Sigmoid colon (tissue), 7 donors: Measurements from ENCODE around the gene GAL. TPM values are rescaled to one million over a fixed set of nuclear protein-coding genes. Genes with fewer than 3 reads are reported as not detected.

Source experiments
- DNase-seq: peaks from one replicate; pipeline ENCODE4 v3.0.0-alpha.2; 2019
- H3K27ac ChIP-seq, 4 donors: fragments of 200-600 bp; sonication (generic); one replicate each; pipeline ENCODE4 v1.5.1; 2016 to 2019; ENCODE audit warnings: mild to moderate bottlenecking in 1 of 4
- H3K27me3 ChIP-seq, 3 donors: fragments of 200-600 bp; sonication (generic); one replicate each; pipeline ENCODE4 v1.5.1; 2019; ENCODE audit warnings: mild to moderate bottlenecking in 1 of 3
- H3K36me3 ChIP-seq, 4 donors: fragments of 200-600 bp; sonication (generic); one replicate each; pipeline ENCODE4 v1.5.1; 2016 to 2019
- H3K4me1 ChIP-seq, 4 donors: fragments of 200-600 bp; sonication (generic); one replicate each; pipeline ENCODE4 v1.5.1; 2017 to 2019
- H3K4me3 ChIP-seq, 4 donors: fragments of 200-600 bp; sonication (generic); one replicate each; pipeline ENCODE4 v1.5.1; 2017 to 2019; ENCODE audit warnings: mild to moderate bottlenecking in 2 of 4, moderate library complexity in 1 of 4
- H3K9me3 ChIP-seq, 4 donors: fragments of 200-600 bp in 3 of 4; sonication (generic) in 3 of 4; one replicate each; pipeline versions ENCODE4 v1.5.1 to v1.6.1; 2013 to 2019
- EP300 ChIP-seq, 4 donors: sonication (generic); formaldehyde crosslinking; IDR thresholded peaks; one replicate each; pipeline ENCODE4 v1.6.1; 2017; ENCODE audit warnings: antibody characterized with exemption in 4 of 4
- POLR2A ChIP-seq, 2 donors: fragments of 450-650 bp; IDR thresholded peaks; one replicate each; pipeline ENCODE4 v1.6.1; 2016; ENCODE audit warnings: antibody characterized with exemption in 2 of 2, mild to moderate bottlenecking in 2 of 2, moderate library complexity in 2 of 2
- POLR2AphosphoS5 ChIP-seq, 4 donors: sonication (generic); formaldehyde crosslinking; IDR thresholded peaks; one replicate each; pipeline ENCODE4 v1.6.1; 2017; ENCODE audit warnings: antibody characterized with exemption in 4 of 4
- WGBS, 2 donors: extraction: QIAGEN DNeasy Blood & Tissue Kit; methylation state at CpG; one replicate each; pipeline ENCODE4 v1.1.7; 2013; 5-methylcytosine and 5-hydroxymethylcytosine counted together
- intact Hi-C: fragments of 100-400 bp; cut with DNase I; formaldehyde crosslinking; loops from one replicate; pipeline ENCODE4 v1.15.1; 2023
- polyA plus RNA-seq, 3 donors: library from polyadenylated mRNA; stranded (reverse); fragments of 200-250 nt; gene quantifications; one replicate each; pipeline ENCODE4 v1.2.3, GENCODE V29; 2013
- total RNA-seq, 4 donors: library from RNA; depleted of rRNA; stranded (reverse); fragments of >200 nt; gene quantifications; one replicate each; pipeline ENCODE4 v1.1.0, GENCODE V29; 2016
- TF ChIP-seq, protein P1 (sequence below), 4 experiments: fragments of 450-650 bp in 3 of 4; fragments of 200-600 bp in 1 of 4; IDR thresholded peaks; one replicate each; pipeline ENCODE4 v1.5.1; 2016 to 2019; ENCODE audit warnings: antibody characterized with exemption in 4 of 4, mild to moderate bottlenecking in 3 of 4, moderate library complexity in 2 of 4
- donor health status: healthy with polysubstance abuse.
- donor health status: Bipolar disorder and iron deficiency.
- donor health status: healthy.

GAL gene
- total and polyA plus RNA-seq, 7 donors: 4.1 to 12.9 (median 11.8) TPM; not detected in 2

DNA sequence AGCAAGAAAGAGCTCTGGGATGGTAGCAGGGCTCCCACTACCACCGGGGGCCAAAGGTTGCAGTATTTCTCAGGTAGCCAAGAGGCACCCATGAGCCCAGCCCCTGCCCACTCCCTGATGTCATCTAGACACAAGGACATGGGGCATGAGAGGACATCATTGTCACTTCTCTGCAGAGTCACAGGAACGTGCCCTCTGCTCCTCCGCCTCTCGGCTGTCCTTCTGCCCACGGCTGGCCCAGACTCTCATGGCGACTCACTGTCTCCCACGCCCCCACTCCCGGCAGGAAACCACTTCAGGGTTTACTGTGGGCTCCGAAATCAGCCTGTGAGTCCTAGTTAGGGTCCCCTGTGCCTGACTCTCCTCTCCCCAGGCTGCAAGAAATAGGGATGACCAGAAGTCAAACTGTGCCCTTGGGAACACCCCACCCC lies 1.8 kb upstream of the GAL start:
- Histone ChIP-seq H3K4me3 (no peak overlapping the region), H3K27ac (no peak overlapping the region), H3K36me3 (no peaks in the 10 kb centered on the region), H3K9me3 (no peaks in the 10 kb centered on the region), H3K4me1 (peaks cover 0 to 17% (median 14%) of the 10 kb centered on the region in 4 donors), H3K27me3 (peaks cover 26 to 50% (median 36%) of the 10 kb centered on the region in 3 donors)
- 73 to 78% methylated on average over 9 of the region's 9 CpGs for WGBS, 2 donors
- intact Hi-C loops: no loop called here
- TF ChIP-seq POLR2A (IDR thresholded peaks at IDR 0.05): no peak
- TF ChIP-seq POLR2AphosphoS5 (IDR thresholded peaks at IDR 0.05): no peak
- TF ChIP-seq EP300 (IDR thresholded peaks at IDR 0.05): no peak
- TF ChIP-seq, protein P1, sequence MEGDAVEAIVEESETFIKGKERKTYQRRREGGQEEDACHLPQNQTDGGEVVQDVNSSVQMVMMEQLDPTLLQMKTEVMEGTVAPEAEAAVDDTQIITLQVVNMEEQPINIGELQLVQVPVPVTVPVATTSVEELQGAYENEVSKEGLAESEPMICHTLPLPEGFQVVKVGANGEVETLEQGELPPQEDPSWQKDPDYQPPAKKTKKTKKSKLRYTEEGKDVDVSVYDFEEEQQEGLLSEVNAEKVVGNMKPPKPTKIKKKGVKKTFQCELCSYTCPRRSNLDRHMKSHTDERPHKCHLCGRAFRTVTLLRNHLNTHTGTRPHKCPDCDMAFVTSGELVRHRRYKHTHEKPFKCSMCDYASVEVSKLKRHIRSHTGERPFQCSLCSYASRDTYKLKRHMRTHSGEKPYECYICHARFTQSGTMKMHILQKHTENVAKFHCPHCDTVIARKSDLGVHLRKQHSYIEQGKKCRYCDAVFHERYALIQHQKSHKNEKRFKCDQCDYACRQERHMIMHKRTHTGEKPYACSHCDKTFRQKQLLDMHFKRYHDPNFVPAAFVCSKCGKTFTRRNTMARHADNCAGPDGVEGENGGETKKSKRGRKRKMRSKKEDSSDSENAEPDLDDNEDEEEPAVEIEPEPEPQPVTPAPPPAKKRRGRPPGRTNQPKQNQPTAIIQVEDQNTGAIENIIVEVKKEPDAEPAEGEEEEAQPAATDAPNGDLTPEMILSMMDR (IDR thresholded peaks at IDR 0.05): no peak
- DNase-seq: peak; percentile 52

DNA sequence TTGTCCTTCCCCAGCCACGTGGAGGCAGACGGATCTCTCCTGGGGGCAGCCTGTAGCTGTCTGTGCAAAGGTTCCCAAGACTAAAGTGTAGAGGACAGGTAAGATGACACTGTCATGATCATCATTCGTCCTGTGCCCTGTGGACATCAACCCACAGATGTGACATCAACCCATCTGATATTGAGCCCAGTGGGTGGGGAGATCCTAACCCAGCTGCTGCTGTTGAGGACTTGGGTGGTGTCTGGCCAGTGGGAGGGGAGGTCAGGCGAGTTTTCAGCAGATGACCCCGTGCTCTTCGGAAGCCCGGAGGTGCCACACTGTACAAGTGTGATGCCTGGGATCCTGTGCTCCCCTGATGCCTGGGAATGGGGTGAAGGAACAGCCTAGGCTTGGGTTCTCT lies 1.2 kb upstream of the GAL start:
- WGBS, 2 donors: 76 to 80% methylated on average over 7 of the region's 7 CpGs
- intact Hi-C loops: no loop called here
- peaks cover 26 to 55% (median 36%) of the 10 kb centered on the region in 3 donors for H3K27me3 ChIP-seq
- DNase-seq: peak; percentile 34
- H3K27ac ChIP-seq: no peak overlapping the region
- H3K4me3 ChIP-seq: no peak overlapping the region
- no peaks in the 10 kb centered on the region for H3K36me3 ChIP-seq
- TF ChIP-seq EP300 (IDR thresholded peaks at IDR 0.05) (no peak), POLR2AphosphoS5 (IDR thresholded peaks at IDR 0.05) (no peak)
- TF ChIP-seq, protein P1 (IDR thresholded peaks at IDR 0.05): no peak
- peaks cover 0 to 14% (median 13%) of the 10 kb centered on the region in 4 donors for H3K4me1 ChIP-seq
- no peaks in the 10 kb centered on the region for H3K9me3 ChIP-seq

DNA sequence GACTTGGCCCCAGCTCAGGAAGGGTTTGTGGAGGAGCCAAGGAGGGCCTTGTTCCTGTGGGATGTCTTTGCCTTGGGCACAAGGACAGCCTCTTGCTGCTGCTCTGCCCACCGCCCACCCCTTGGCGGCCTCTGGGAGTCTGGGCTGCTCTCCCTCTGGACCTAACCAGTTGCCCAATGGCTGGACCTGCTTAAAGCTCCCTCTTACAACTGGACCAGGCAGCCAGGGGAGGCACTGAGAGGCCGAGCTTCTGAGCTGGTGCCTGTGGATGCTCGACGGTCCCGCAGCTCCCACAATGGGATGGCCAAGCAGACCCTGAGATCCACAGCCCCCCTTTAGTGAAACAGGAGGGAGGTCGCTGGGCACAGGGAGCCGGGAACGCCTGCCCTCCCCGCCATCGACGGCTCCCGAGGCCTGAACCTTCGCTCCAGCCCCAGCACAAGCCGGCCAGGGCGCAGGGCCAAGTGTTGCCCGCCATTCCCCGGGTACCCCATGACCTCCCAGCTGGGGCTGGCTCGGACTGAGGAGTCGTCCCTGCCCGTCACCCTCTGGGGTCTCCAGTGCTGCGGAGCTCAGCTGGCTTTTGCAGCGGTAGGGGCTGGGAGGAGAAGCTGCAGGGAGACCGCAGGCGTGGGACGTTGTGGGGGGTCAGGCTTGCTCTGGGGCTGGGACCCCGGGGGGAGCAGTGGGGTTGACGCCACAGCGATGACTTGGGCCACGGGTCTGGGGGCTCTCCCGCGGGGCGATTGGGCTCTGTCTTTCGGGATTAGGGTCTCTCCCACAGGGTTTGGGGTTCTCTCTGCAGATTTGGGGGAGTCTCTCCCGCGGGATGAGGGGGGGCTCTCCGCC lies 584 bp upstream of the GAL start:
- H3K9me3 ChIP-seq: no peaks in the 10 kb centered on the region
- peaks cover 0 to 14% (median 13%) of the 10 kb centered on the region in 4 donors for H3K4me1 ChIP-seq
- WGBS, 2 donors: 41 to 51% methylated on average over 37 of the region's 37 CpGs
- H3K36me3 ChIP-seq: no peaks in the 10 kb centered on the region
- intact Hi-C loops: no loop called here
- peak overlapping the region in 3 of 4 donors; percentile 32 to 45 (median 43) for H3K4me3 ChIP-seq
- peak; percentile 57 for DNase-seq
- no peak overlapping the region for H3K27ac ChIP-seq
- no peak for TF ChIP-seq EP300 (IDR thresholded peaks at IDR 0.05)
- TF ChIP-seq, protein P1 (IDR thresholded peaks at IDR 0.05): no peak
- TF ChIP-seq POLR2A (IDR thresholded peaks at IDR 0.05): no peak
- no peak for TF ChIP-seq POLR2AphosphoS5 (IDR thresholded peaks at IDR 0.05)
- peaks cover 26 to 61% (median 36%) of the 10 kb centered on the region in 3 donors for H3K27me3 ChIP-seq

DNA sequence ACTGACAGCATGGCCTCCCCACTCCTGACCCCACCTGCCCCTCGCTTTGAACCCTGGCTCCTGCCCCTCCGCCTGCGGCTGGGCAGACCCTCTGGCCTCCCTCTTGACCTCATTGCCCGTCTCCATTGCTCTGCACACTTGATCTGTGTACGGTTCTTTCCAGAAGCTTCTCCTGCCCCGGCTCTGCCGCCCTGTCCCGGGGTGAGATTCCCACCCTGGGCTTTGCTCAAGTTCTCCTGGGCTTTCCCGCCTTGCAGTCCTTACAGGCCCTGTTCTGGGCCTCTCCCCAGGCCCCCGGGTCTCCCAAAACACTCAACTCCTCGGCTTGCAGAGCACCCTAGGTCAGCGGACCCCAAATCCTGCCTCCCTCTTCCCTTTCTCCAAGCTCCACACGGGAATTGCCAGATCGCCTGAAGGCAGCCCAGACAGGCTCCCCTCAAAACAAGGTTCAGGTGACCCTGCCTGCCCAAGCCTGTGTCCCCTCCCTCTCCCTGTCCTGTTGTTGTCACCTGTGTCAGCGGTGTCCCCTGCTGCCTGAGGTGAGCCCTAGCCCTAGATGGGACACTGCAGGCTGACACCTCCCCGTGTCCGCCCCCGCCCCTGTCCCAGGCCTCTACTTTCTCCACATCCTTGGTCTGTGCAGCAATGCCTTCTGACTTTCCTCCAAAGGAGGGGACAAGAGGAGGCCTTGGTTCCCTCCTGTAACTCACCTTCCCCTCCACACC lies 1.5 kb downstream of the GAL start:
- Histone ChIP-seq H3K4me1 (peaks cover 0 to 14% (median 13%) of the 10 kb centered on the region in 4 donors), H3K9me3 (no peaks in the 10 kb centered on the region), H3K4me3 (no peak overlapping the region), H3K36me3 (no peaks in the 10 kb centered on the region), H3K27me3 (peaks cover 26 to 76% (median 36%) of the 10 kb centered on the region in 3 donors), H3K27ac (no peak overlapping the region)
- 93 to 94% methylated on average over 18 of the region's 18 CpGs for WGBS, 2 donors
- intact Hi-C loops: no loop called here
- DNase-seq: peak; percentile 56
- no peak for TF ChIP-seq POLR2AphosphoS5 (IDR thresholded peaks at IDR 0.05)
- TF ChIP-seq, protein P1 (IDR thresholded peaks at IDR 0.05): no peak
- TF ChIP-seq POLR2A (IDR thresholded peaks at IDR 0.05): no peak
- TF ChIP-seq EP300 (IDR thresholded peaks at IDR 0.05): no peak
